Brain microvascular endothelial cell (primary cell): ENCODE data around the gene NCOA7.
"Not testable (repeated sequence)": the region's sequence is repeated elsewhere in the genome, so short reads cannot be mapped to it uniquely, and the experiment has no call there.

Experiments
- DNase-seq: peaks from one replicate; pipeline ENCODE4 v3.0.0-alpha.2; 2020
- H3K27ac ChIP-seq: fragments of 250-450 bp; sonication (Bioruptor Pico); 2 replicates; pipeline ENCODE4 v1.5.1; 2020; ENCODE audit warnings: mild to moderate bottlenecking, moderate library complexity
- H3K27me3 ChIP-seq: fragments of 250-450 bp; sonication (Bioruptor Pico); replicated peaks from 2 replicates; pipeline ENCODE4 v1.5.1; 2020; ENCODE audit warnings: mild to moderate bottlenecking
- H3K36me3 ChIP-seq: fragments of 250-450 bp; sonication (Bioruptor Pico); replicated peaks from 2 replicates; pipeline ENCODE4 v1.5.1; 2020; ENCODE audit warnings: mild to moderate bottlenecking
- H3K4me3 ChIP-seq: 2 replicates; pipeline ENCODE4 v1.5.1; 2011; ENCODE audit warnings: low read depth, mild to moderate bottlenecking, control low read depth, low read length, moderate library complexity
- CTCF ChIP-seq: IDR thresholded peaks from 2 replicates; pipeline ENCODE4 v1.5.1; 2011; ENCODE audit warnings: low read depth, mild to moderate bottlenecking, moderate library complexity, low read length, control low read depth, inconsistent platforms; ENCODE audit errors: missing control alignments
- in situ Hi-C: cut with HindIII; loops from 2 replicates; pipeline ENCODE4 v1.10.0; 2017; ENCODE audit warnings: low sequenced_read_pairs, low pct_ligation_motif_present

Gene NCOA7

DNA sequence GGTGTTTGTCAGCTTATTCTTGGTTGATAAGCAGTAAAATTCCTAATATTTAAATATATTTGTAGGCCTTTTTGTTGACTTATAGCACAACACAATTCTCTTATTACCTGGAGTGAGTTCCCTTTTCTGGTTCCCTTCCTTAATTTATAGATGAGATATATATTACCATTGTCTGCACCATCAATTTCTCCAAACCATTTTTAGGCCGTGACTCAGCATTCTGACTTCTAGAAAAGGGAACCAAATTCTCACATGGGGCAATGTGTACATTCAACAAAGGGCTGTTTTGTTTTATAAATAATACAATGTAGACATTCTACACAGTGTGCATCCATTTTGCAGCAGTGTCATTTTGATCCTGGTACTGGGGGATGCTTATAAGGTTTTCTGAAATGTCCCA is 52.8 kb downstream of the NCOA7 start:
- no peak for TF ChIP-seq CTCF

DNA sequence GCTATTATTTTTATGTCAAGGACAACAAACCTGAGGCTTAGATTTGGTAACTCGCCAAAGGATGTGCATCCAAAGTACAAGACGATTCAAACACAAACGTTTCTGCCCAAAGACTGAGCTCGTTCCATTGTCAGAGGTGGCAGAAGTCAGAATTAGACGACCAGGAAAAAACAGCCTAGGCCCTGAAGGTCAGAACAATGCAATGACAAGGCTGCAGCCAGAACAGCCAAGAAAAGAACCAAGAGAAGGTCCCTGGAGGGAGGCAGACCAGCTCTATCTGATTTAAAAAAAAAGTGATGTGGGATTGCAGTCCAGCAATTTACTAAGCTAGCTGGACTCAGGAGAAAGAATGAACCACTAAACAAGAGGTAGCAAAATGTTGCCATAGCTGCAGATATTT is 54.2 kb downstream of the NCOA7 start:
- Histone ChIP-seq H3K27ac (no peak overlapping the region), H3K36me3 (no peaks in the 10 kb centered on the region), H3K27me3 (no peaks in the 10 kb centered on the region), H3K4me3 (no peak overlapping the region)
- in situ Hi-C loops = no loop called here
- no peak for TF ChIP-seq CTCF
- DNase-seq = no peak

More for the DNA sequence above, 52.8 kb downstream of the NCOA7 start:
- in situ Hi-C loops = no loop called here
- DNase-seq = no peak
- no peaks in the 10 kb centered on the region for H3K27me3 ChIP-seq
- H3K36me3 ChIP-seq = no peaks in the 10 kb centered on the region
- H3K4me3 ChIP-seq = no peak overlapping the region
- H3K27ac ChIP-seq = no peak overlapping the region

- Histone ChIP-seq H3K27ac (no peak overlapping the region), H3K4me3 (no peak overlapping the region), H3K27me3 (no peaks in the 10 kb centered on the region), H3K36me3 (no peaks in the 10 kb centered on the region)
- no peak for TF ChIP-seq CTCF
- in situ Hi-C loops = no loop called here
- DNase-seq = no peak
Measured at GRCh38 chr6:125846292-125847024, 55.7 kb downstream of the NCOA7 start.

- in situ Hi-C loops, H3K4me3 ChIP-seq, DNase-seq, H3K27me3 ChIP-seq, H3K36me3 ChIP-seq, H3K27ac ChIP-seq: not testable (repeated sequence)
Measured at GRCh38 chr6:125848286-125848685, 57.5 kb downstream of the NCOA7 start.

DNA sequence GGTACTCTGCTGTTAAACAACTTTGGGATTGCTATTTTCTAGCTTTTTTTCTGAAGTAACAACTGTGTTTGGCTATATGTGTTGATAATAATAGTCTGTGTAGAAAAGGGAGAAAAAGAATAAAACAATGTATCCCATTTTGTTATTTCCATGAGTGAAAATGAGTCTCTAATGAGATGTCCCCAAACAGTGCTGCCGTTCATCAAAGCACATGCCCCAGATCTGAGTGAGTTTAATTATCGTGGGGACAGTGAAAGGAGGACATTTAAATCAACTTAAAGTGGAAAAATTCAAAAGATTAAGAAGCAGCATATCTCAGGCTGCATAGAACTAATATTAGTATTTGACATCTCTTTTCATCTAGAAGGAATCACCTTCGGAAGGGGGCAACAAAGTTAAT is 59.6 kb downstream of the NCOA7 start:
- H3K27me3 ChIP-seq = no peaks in the 10 kb centered on the region
- DNase-seq = no peak
- in situ Hi-C loops = no loop called here
- TF ChIP-seq CTCF = no peak
- no peak overlapping the region for H3K4me3 ChIP-seq
- no peak overlapping the region for H3K27ac ChIP-seq
- no peaks in the 10 kb centered on the region for H3K36me3 ChIP-seq

- H3K27me3 ChIP-seq = no peaks in the 10 kb centered on the region
- DNase-seq = no peak
- H3K36me3 ChIP-seq = peaks cover 3% of the 10 kb centered on the region
- no peak overlapping the region for H3K27ac ChIP-seq
- H3K4me3 ChIP-seq = no peak overlapping the region
- in situ Hi-C loops = no loop called here
- TF ChIP-seq CTCF = no peak
Measured at GRCh38 chr6:125852587-125852986, 61.8 kb downstream of the NCOA7 start.
